ENCODE data around the gene CKS2.

CKS2 gene

GRCh38 chr9:89363921-89364665 is 53.1 kb downstream of the CKS2 start:
- DNase-seq (ENCODE audit: low read depth), result no peak

GRCh38 chr9:89364666-89365531 is 53.9 kb downstream of the CKS2 start:
- no peak for TF ChIP-seq CTCF (IDR thresholded peaks at IDR 0.05; ENCODE audit: low read depth, low read length, missing control alignments)
- H3K4me3 ChIP-seq (ENCODE audit: low read depth, low read length), result no peak overlapping the region
- DNase-seq (ENCODE audit: low read depth), result no peak
- in situ Hi-C loops (cut with HindIII; ENCODE audit: low sequenced_read_pairs), result no loop called here

More at GRCh38 chr9:89363921-89364665, 53.1 kb downstream of the CKS2 start:
- in situ Hi-C loops (cut with HindIII; ENCODE audit: low sequenced_read_pairs), result no loop called here
- H3K4me3 ChIP-seq (ENCODE audit: low read depth, low read length), result no peak overlapping the region
- no peak for TF ChIP-seq CTCF (IDR thresholded peaks at IDR 0.05; ENCODE audit: low read depth, low read length, missing control alignments)

GRCh38 chr9:89365532-89365912 is 54.5 kb downstream of the CKS2 start:
- in situ Hi-C loops (cut with HindIII; ENCODE audit: low sequenced_read_pairs), result no loop called here
- no peak overlapping the region for H3K4me3 ChIP-seq (ENCODE audit: low read depth, low read length)
- no peak for DNase-seq (ENCODE audit: low read depth)
- TF ChIP-seq CTCF (IDR thresholded peaks at IDR 0.05; ENCODE audit: low read depth, low read length, missing control alignments), result no peak

Data from astrocyte of the cerebellum (primary cell).